ENCODE measurements around the gene DSCAM.

Gene DSCAM

DNA sequence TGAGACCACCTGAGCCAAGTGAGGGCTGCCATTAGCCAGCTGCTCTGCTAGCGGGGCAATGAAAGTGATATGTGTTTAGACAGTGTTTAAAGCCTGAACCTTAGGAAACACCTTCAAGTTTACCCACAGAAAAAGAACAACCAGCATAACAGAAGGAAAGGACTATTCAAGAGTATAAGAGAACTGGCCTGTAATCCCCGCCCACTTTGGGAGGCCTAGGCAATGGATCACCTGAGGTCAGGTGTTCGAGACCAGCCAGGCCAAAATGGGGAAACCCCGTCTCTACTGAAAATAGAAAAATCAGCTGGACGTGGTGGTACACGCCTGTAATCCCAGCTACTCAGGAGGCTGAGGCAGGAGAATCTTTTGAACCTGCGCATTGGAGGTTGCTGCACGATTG, 830.3 kb downstream of the DSCAM start:
- no peak overlapping the region for H3K27ac ChIP-seq
- TF ChIP-seq, protein P1, sequence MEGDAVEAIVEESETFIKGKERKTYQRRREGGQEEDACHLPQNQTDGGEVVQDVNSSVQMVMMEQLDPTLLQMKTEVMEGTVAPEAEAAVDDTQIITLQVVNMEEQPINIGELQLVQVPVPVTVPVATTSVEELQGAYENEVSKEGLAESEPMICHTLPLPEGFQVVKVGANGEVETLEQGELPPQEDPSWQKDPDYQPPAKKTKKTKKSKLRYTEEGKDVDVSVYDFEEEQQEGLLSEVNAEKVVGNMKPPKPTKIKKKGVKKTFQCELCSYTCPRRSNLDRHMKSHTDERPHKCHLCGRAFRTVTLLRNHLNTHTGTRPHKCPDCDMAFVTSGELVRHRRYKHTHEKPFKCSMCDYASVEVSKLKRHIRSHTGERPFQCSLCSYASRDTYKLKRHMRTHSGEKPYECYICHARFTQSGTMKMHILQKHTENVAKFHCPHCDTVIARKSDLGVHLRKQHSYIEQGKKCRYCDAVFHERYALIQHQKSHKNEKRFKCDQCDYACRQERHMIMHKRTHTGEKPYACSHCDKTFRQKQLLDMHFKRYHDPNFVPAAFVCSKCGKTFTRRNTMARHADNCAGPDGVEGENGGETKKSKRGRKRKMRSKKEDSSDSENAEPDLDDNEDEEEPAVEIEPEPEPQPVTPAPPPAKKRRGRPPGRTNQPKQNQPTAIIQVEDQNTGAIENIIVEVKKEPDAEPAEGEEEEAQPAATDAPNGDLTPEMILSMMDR (conservative IDR thresholded peaks at IDR 0.05): no peak

DNA sequence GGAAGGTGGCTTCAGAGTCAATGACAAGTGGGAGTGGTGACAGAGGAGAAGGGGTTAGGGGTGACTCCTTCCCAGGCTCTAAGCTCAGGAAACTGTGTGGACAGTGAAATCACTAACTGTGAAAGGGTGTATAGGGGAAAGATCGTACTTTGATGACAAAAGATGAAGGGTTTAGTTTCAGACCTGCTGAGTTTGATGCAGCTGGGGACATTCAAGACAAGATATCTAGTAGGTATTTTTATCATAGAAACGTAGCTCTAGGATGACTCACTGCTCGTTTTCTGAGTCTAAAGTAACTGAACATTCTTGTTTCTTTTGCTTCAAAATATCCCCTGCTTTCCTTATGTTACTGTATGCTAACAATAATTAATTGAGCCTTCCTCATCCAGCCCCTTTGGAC, 830.7 kb downstream of the DSCAM start:
- TF ChIP-seq, protein P1 (conservative IDR thresholded peaks at IDR 0.05): no peak
- no peak overlapping the region for H3K27ac ChIP-seq

DNA sequence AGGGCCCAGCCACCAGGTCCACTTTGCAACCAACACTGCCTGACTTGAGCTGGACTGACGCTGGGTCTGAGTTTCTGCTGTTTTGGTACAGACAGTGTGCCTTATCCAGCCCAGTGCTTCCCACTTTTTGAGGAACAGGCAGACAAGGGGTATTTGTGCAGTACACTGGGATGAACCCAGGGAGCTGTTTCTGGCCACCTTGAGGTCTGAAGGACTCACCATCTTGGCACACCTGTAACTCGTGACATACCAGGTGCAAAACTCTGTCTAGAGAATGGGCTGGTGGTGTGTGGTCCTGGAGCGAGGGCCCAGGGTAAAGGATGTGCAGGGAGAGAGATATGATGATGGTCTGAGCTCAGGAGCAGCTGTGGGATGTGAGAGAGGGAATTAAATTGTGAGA, 831.1 kb downstream of the DSCAM start:
- TF ChIP-seq, protein P1 (conservative IDR thresholded peaks at IDR 0.05): no peak
- H3K27ac ChIP-seq: no peak overlapping the region

- TF ChIP-seq, protein P1 (conservative IDR thresholded peaks at IDR 0.05): no peak
- H3K27ac ChIP-seq: no peak overlapping the region
These were observed 832.6 kb downstream of the DSCAM start for GRCh38 chr21:40014394-40014793.

GRCh38 chr21:40013001-40013735, 833.8 kb downstream of the DSCAM start:
- TF ChIP-seq, protein P1 (conservative IDR thresholded peaks at IDR 0.05): no peak
- H3K27ac ChIP-seq: no peak overlapping the region

- TF ChIP-seq, protein P1 (conservative IDR thresholded peaks at IDR 0.05): no peak
These were observed 835.6 kb downstream of the DSCAM start for GRCh38 chr21:40011371-40011770.

GRCh38 chr21:40002978-40003377, 844.0 kb downstream of the DSCAM start:
- TF ChIP-seq, protein P1 (conservative IDR thresholded peaks at IDR 0.05): no peak

More at GRCh38 chr21:40011371-40011770, 835.6 kb downstream of the DSCAM start:
- H3K27ac ChIP-seq: peak overlapping the region; percentile 47

More at GRCh38 chr21:40002978-40003377, 844.0 kb downstream of the DSCAM start:
- no peak overlapping the region for H3K27ac ChIP-seq

Data from VCaP (cell line).